HL-60 (cell line): Measurements from ENCODE around the gene RCOR3.
"Not testable (repeated sequence)": the region's sequence is repeated elsewhere in the genome, so short reads cannot be mapped to it uniquely, and the experiment has no call there.

Experiments used
- DNase-seq, 2 experiments: peaks; one replicate each; pipeline ENCODE4 v3.0.0-alpha.2; 2010 to 2020; ENCODE audit warnings: low read depth in 1 of 2, low spot score in 1 of 2
- H3K27ac ChIP-seq: fragments of 250-450 bp; sonication (Bioruptor Pico); replicated peaks from 2 replicates; pipeline ENCODE4 v1.5.1; 2020; ENCODE audit warnings: mild to moderate bottlenecking, moderate library complexity
- H3K27me3 ChIP-seq: fragments of 250-450 bp; sonication (Bioruptor Pico); 2 replicates; pipeline ENCODE4 v1.5.1; 2021; ENCODE audit warnings: mild to moderate bottlenecking, moderate library complexity; ENCODE audit not compliant: insufficient read depth, poor library complexity, severe bottlenecking
- H3K4me3 ChIP-seq: replicated peaks from 2 replicates; pipeline ENCODE4 v1.5.1; 2011; ENCODE audit warnings: mild to moderate bottlenecking, control low read depth, low read length; ENCODE audit not compliant: insufficient read depth
- GABPA ChIP-seq: IDR thresholded peaks from 2 replicates; pipeline ENCODE4 v1.6.1; 2012; ENCODE audit warnings: low read depth
- POLR2AphosphoS5 ChIP-seq: IDR thresholded peaks from 2 replicates; pipeline ENCODE4 v1.6.1; 2012; ENCODE audit warnings: low read depth
- SPI1 ChIP-seq: IDR thresholded peaks from 2 replicates; pipeline ENCODE4 v1.6.1; 2012; ENCODE audit warnings: low read depth, mild to moderate bottlenecking, borderline replicate concordance
- TF ChIP-seq, protein P1 (sequence below): IDR thresholded peaks from one replicate; pipeline ENCODE4 v1.5.1; 2011; ENCODE audit warnings: low read length, control low read depth, inconsistent platforms; ENCODE audit not compliant: insufficient read depth
- TF ChIP-seq, protein P2 (sequence below): IDR thresholded peaks from 2 replicates; pipeline ENCODE4 v1.6.1; 2012; ENCODE audit warnings: low read depth; ENCODE audit not compliant: insufficient replicate concordance

RCOR3 gene

DNA sequence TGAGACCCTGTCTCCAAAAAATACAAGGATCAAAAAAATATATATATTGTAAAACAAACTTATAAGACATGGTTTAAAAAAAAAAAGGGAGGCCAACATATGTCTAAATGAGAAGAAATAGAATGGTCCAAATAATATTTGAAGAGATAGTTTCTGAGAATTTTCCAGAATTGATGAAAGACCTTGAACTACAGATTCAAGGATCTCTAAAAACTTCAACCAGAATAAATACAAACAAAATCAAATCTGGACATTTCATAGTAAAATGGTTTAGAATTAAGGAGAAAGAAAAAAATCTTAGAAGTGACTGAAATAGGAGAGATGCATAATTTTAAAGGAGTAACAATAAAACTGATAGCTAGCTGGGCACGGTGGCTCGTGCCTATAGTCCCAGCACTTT, 45.5 kb upstream of the RCOR3 start:
- Histone ChIP-seq H3K27me3 (no peaks in the 10 kb centered on the region), H3K27ac (no peak overlapping the region), H3K4me3 (no peak overlapping the region)
- TF ChIP-seq, protein P1, sequence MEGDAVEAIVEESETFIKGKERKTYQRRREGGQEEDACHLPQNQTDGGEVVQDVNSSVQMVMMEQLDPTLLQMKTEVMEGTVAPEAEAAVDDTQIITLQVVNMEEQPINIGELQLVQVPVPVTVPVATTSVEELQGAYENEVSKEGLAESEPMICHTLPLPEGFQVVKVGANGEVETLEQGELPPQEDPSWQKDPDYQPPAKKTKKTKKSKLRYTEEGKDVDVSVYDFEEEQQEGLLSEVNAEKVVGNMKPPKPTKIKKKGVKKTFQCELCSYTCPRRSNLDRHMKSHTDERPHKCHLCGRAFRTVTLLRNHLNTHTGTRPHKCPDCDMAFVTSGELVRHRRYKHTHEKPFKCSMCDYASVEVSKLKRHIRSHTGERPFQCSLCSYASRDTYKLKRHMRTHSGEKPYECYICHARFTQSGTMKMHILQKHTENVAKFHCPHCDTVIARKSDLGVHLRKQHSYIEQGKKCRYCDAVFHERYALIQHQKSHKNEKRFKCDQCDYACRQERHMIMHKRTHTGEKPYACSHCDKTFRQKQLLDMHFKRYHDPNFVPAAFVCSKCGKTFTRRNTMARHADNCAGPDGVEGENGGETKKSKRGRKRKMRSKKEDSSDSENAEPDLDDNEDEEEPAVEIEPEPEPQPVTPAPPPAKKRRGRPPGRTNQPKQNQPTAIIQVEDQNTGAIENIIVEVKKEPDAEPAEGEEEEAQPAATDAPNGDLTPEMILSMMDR: no peak
- TF ChIP-seq, protein P2, sequence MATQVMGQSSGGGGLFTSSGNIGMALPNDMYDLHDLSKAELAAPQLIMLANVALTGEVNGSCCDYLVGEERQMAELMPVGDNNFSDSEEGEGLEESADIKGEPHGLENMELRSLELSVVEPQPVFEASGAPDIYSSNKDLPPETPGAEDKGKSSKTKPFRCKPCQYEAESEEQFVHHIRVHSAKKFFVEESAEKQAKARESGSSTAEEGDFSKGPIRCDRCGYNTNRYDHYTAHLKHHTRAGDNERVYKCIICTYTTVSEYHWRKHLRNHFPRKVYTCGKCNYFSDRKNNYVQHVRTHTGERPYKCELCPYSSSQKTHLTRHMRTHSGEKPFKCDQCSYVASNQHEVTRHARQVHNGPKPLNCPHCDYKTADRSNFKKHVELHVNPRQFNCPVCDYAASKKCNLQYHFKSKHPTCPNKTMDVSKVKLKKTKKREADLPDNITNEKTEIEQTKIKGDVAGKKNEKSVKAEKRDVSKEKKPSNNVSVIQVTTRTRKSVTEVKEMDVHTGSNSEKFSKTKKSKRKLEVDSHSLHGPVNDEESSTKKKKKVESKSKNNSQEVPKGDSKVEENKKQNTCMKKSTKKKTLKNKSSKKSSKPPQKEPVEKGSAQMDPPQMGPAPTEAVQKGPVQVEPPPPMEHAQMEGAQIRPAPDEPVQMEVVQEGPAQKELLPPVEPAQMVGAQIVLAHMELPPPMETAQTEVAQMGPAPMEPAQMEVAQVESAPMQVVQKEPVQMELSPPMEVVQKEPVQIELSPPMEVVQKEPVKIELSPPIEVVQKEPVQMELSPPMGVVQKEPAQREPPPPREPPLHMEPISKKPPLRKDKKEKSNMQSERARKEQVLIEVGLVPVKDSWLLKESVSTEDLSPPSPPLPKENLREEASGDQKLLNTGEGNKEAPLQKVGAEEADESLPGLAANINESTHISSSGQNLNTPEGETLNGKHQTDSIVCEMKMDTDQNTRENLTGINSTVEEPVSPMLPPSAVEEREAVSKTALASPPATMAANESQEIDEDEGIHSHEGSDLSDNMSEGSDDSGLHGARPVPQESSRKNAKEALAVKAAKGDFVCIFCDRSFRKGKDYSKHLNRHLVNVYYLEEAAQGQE: no peak
- TF ChIP-seq POLR2AphosphoS5 (no peak), SPI1 (no peak), GABPA (no peak)
- DNase-seq: no peak

- no peak for TF ChIP-seq SPI1
- TF ChIP-seq, protein P1: no peak
- Histone ChIP-seq H3K27me3 (no peaks in the 10 kb centered on the region), H3K27ac (no peak overlapping the region), H3K4me3 (no peak overlapping the region)
- no peak for DNase-seq
These were observed 43.6 kb upstream of the RCOR3 start for GRCh38 chr1:211215577-211215976.

- Histone ChIP-seq H3K27ac (no peak overlapping the region), H3K27me3 (no peaks in the 10 kb centered on the region)
- TF ChIP-seq SPI1: no peak
- TF ChIP-seq, protein P1: no peak
- TF ChIP-seq, protein P2: no peak
- TF ChIP-seq GABPA: no peak
- TF ChIP-seq POLR2AphosphoS5: no peak
These were observed 41.8 kb upstream of the RCOR3 start for GRCh38 chr1:211217392-211217791.

GRCh38 chr1:211222469-211223234, 36.5 kb upstream of the RCOR3 start:
- not testable (repeated sequence) for H3K4me3 ChIP-seq, H3K27ac ChIP-seq

More at GRCh38 chr1:211217392-211217791, 41.8 kb upstream of the RCOR3 start:
- DNase-seq: no peak
- no peak overlapping the region for H3K4me3 ChIP-seq

GRCh38 chr1:211228573-211229364, 30.4 kb upstream of the RCOR3 start:
- H3K27me3 ChIP-seq, H3K4me3 ChIP-seq, DNase-seq, H3K27ac ChIP-seq: not testable (repeated sequence)

More at GRCh38 chr1:211222469-211223234, 36.5 kb upstream of the RCOR3 start:
- H3K27me3 ChIP-seq, DNase-seq: not testable (repeated sequence)
